ENCODE data around the gene TRIP12. TPM values are rescaled to one million over a fixed set of nuclear protein-coding genes. Genes with fewer than 3 reads are reported as not detected.
"Not testable (repeated sequence)": the region's sequence is repeated elsewhere in the genome, so short reads cannot be mapped to it uniquely, and the experiment has no call there.

The TRIP12 gene
- total RNA-seq, 1 donor from 2014 or later = 79.4 TPM

- no peak for DNase-seq (ENCODE audit: low spot score in 2 of 2)
- peaks cover 63 to 72% of the 10 kb centered on the region in 2 donors for H3K36me3 ChIP-seq
- intact Hi-C loops (cut with DNase I) = loop anchor here (5.0 kb wide), 1 partner anchor 273 kb away; the partner anchor contains the start of gene SLC16A14
- no peaks in the 10 kb centered on the region for H3K27me3 ChIP-seq
- H3K9me3 ChIP-seq = no peaks in the 10 kb centered on the region
- TF ChIP-seq CTCF (IDR thresholded peaks at IDR 0.05) = no peak
- H3K27ac ChIP-seq = no peak overlapping the region
- H3K4me1 ChIP-seq = peaks cover 3 to 17% of the 10 kb centered on the region in 2 donors
- no peak overlapping the region for H3K4me3 ChIP-seq
Measured at GRCh38 chr2:229794636-229795035, 127.2 kb downstream of the TRIP12 start.

- H3K27ac ChIP-seq; DNase-seq (ENCODE audit: low spot score in 2 of 2); H3K4me3 ChIP-seq; H3K27me3 ChIP-seq; H3K4me1 ChIP-seq; H3K9me3 ChIP-seq; intact Hi-C loops (cut with DNase I): not testable (repeated sequence)
- H3K36me3 ChIP-seq = peaks cover 21 to 31% of the 10 kb centered on the region in 2 donors
Measured at GRCh38 chr2:229786289-229786688, 135.5 kb downstream of the TRIP12 start.

GRCh38 chr2:229784791-229785190, 137.0 kb downstream of the TRIP12 start:
- Histone ChIP-seq H3K27ac (peak overlapping the region in 1 of 2 donors; percentile 16), H3K9me3 (no peaks in the 10 kb centered on the region), H3K4me1 (peaks cover 0 to 9% of the 10 kb centered on the region in 2 donors), H3K4me3 (no peak overlapping the region), H3K27me3 (no peaks in the 10 kb centered on the region), H3K36me3 (peaks cover 10 to 18% of the 10 kb centered on the region in 2 donors)
- intact Hi-C loops (cut with DNase I) = loop anchor here (5.0 kb wide), 1 partner anchor 828 kb away; no protein-coding TSS in a partner anchor
- DNase-seq (ENCODE audit: low spot score in 2 of 2) = no peak
- TF ChIP-seq CTCF (IDR thresholded peaks at IDR 0.05) = no peak

- no peak overlapping the region for H3K27ac ChIP-seq
- peaks cover 10 to 18% of the 10 kb centered on the region in 2 donors for H3K36me3 ChIP-seq
- H3K4me3 ChIP-seq = no peak overlapping the region
- intact Hi-C loops (cut with DNase I) = loop anchor here (5.0 kb wide), 1 partner anchor 829 kb away; no protein-coding TSS in a partner anchor
- no peaks in the 10 kb centered on the region for H3K9me3 ChIP-seq
- no peaks in the 10 kb centered on the region for H3K27me3 ChIP-seq
- peaks cover 0 to 9% of the 10 kb centered on the region in 2 donors for H3K4me1 ChIP-seq
- no peak for TF ChIP-seq CTCF (IDR thresholded peaks at IDR 0.05)
- no peak for DNase-seq (ENCODE audit: low spot score in 2 of 2)
Measured at GRCh38 chr2:229783108-229783721, 138.6 kb downstream of the TRIP12 start.

- peaks cover 29 to 39% of the 10 kb centered on the region in 2 donors for H3K36me3 ChIP-seq
- H3K27ac ChIP-seq = peak overlapping the region in 1 of 2 donors; percentile 2
- intact Hi-C loops (cut with DNase I) = loop anchor here (5.0 kb wide), 1 partner anchor 831 kb away; no protein-coding TSS in a partner anchor
Measured at GRCh38 chr2:229780856-229781773, 140.7 kb downstream of the TRIP12 start.

More at GRCh38 chr2:229780856-229781773, 140.7 kb downstream of the TRIP12 start:
- no peak overlapping the region for H3K4me3 ChIP-seq
- TF ChIP-seq CTCF (IDR thresholded peaks at IDR 0.05) = peak; percentile 63 to 86 (median 73)
- H3K9me3 ChIP-seq = no peaks in the 10 kb centered on the region
- no peaks in the 10 kb centered on the region for H3K27me3 ChIP-seq
- DNase-seq (ENCODE audit: low spot score in 2 of 2) = no peak
- H3K4me1 ChIP-seq = peaks cover 0 to 5% of the 10 kb centered on the region in 2 donors
